Trophoblast cell (in vitro differentiated cells and primary cell): Measurements from ENCODE around the gene F7.

Source experiments
- DNase-seq, 2 donors: peaks; one replicate each; pipeline ENCODE4 v3.0.0-alpha.2; 2016
- H2AFZ ChIP-seq: 2 replicates; pipeline ENCODE4 v1.6.1; 2013; ENCODE audit warnings: low read length, moderate library complexity, mild to moderate bottlenecking; ENCODE audit not compliant: insufficient read depth, poor library complexity
- H2AK5ac ChIP-seq: 2 replicates; pipeline ENCODE4 v1.6.1; 2013; ENCODE audit warnings: mild to moderate bottlenecking, low read length
- H2BK120ac ChIP-seq: 2 replicates; pipeline ENCODE4 v1.6.1; 2013; ENCODE audit warnings: low read length, mild to moderate bottlenecking, moderate library complexity; ENCODE audit not compliant: insufficient read depth, poor library complexity
- H2BK12ac ChIP-seq: 2 replicates; pipeline ENCODE4 v1.6.1; 2013; ENCODE audit warnings: mild to moderate bottlenecking, low read length, moderate library complexity
- H2BK5ac ChIP-seq: 2 replicates; pipeline ENCODE4 v1.6.1; 2013; ENCODE audit warnings: low read length, low read depth, moderate library complexity, mild to moderate bottlenecking; ENCODE audit not compliant: poor library complexity
- H3K14ac ChIP-seq: 2 replicates; pipeline ENCODE4 v1.6.1; 2013; ENCODE audit warnings: mild to moderate bottlenecking, low read length
- H3K18ac ChIP-seq: 2 replicates; pipeline ENCODE4 v1.6.1; 2013; ENCODE audit warnings: mild to moderate bottlenecking, low read length
- H3K23ac ChIP-seq: 2 replicates; pipeline ENCODE4 v1.6.1; 2013; ENCODE audit warnings: low read length
- H3K27ac ChIP-seq: 2 replicates; pipeline ENCODE4 v1.5.1; 2013; ENCODE audit warnings: low read depth, mild to moderate bottlenecking, inconsistent platforms, low read length, moderate library complexity
- H3K27me3 ChIP-seq: 2 replicates; pipeline ENCODE4 v1.6.1; 2013; ENCODE audit warnings: inconsistent platforms, mild to moderate bottlenecking, low read length, moderate library complexity; ENCODE audit not compliant: insufficient read depth
- H3K36me3 ChIP-seq, 2 experiments: 1 replicate in 1 of 2; 2 replicates in 1 of 2; pipeline ENCODE4 v1.6.1; 2013; ENCODE audit warnings: low read length in 2 of 2, mild to moderate bottlenecking in 2 of 2, moderate library complexity in 1 of 2; ENCODE audit not compliant: insufficient read depth in 2 of 2, control insufficient read depth in 1 of 2
- H3K4ac ChIP-seq: 2 replicates; pipeline ENCODE4 v1.6.1; 2013; ENCODE audit warnings: low read depth, mild to moderate bottlenecking, low read length, moderate library complexity
- H3K4me1 ChIP-seq, 2 experiments: 1 replicate in 1 of 2; 2 replicates in 1 of 2; pipeline ENCODE4 v1.6.1; 2013; ENCODE audit warnings: low read length in 2 of 2, mild to moderate bottlenecking in 2 of 2, moderate library complexity in 1 of 2; ENCODE audit not compliant: insufficient read depth in 2 of 2, control insufficient read depth in 1 of 2
- H3K4me2 ChIP-seq: 2 replicates; pipeline ENCODE4 v1.6.1; 2013; ENCODE audit warnings: inconsistent platforms, mild to moderate bottlenecking, low read length, moderate library complexity
- H3K4me3 ChIP-seq: 2 replicates; pipeline ENCODE4 v1.5.1; 2013; ENCODE audit warnings: mild to moderate bottlenecking, low read depth, low read length, inconsistent platforms
- H3K79me1 ChIP-seq: one replicate; pipeline ENCODE4 v1.6.1; 2013; ENCODE audit warnings: low read length
- H3K79me2 ChIP-seq: 2 replicates; pipeline ENCODE4 v1.6.1; 2013; ENCODE audit warnings: low read length, mild to moderate bottlenecking; ENCODE audit not compliant: control insufficient read depth, insufficient read depth, poor library complexity
- H3K9ac ChIP-seq: 2 replicates; pipeline ENCODE4 v1.6.1; 2013; ENCODE audit warnings: mild to moderate bottlenecking, low read length
- H3K9me3 ChIP-seq: 2 replicates; pipeline ENCODE4 v1.6.1; 2013; ENCODE audit warnings: low read depth, mild to moderate bottlenecking, control low read depth, inconsistent platforms, low read length; ENCODE audit not compliant: insufficient read depth
- H4K12ac ChIP-seq: 2 replicates; pipeline ENCODE4 v1.6.1; 2013; ENCODE audit warnings: low read depth, mild to moderate bottlenecking, low read length, moderate library complexity
- H4K8ac ChIP-seq: 2 replicates; pipeline ENCODE4 v1.6.1; 2013; ENCODE audit warnings: low read depth, mild to moderate bottlenecking, low read length, moderate library complexity
- H4K91ac ChIP-seq: one replicate; pipeline ENCODE4 v1.6.1; 2013; ENCODE audit warnings: low read depth, mild to moderate bottlenecking, low read length, moderate library complexity
- WGBS: extraction: QIAGEN DNeasy Blood & Tissue Kit; methylation state at CpG from one replicate; pipeline ENCODE4 v1.1.7; 2013; ENCODE audit warnings: missing lambda C conversion rate; ENCODE audit not compliant: insufficient read length, insufficient coverage; ENCODE audit errors: extremely low coverage; 5-methylcytosine and 5-hydroxymethylcytosine counted together

The F7 gene

GRCh38 chr13:113064534-113065405 lies 40.8 kb upstream of the F7 start:
- no peak overlapping the region for H3K27ac ChIP-seq
- no peak overlapping the region for H2BK12ac ChIP-seq
- H4K91ac ChIP-seq, result no peak overlapping the region
- no peaks in the 10 kb centered on the region for H3K27me3 ChIP-seq
- H4K8ac ChIP-seq, result no peak overlapping the region
- H2BK120ac ChIP-seq, result no peak overlapping the region
- peaks cover 4% of the 10 kb centered on the region for H3K9me3 ChIP-seq
- no peak overlapping the region for H3K4me2 ChIP-seq
- WGBS, result no CpG with 5 or more reads among the region's 41 CpGs
- no peak overlapping the region for H3K4me3 ChIP-seq
- no peak overlapping the region for H3K4ac ChIP-seq
- DNase-seq, result peak in 1 of 2 donors; percentile 6
- no peak overlapping the region for H3K14ac ChIP-seq
- H4K12ac ChIP-seq, result no peak overlapping the region
- H2AFZ ChIP-seq, result no peak overlapping the region
- H2BK5ac ChIP-seq, result no peak overlapping the region
- H3K36me3 ChIP-seq, result no peaks in the 10 kb centered on the region
- no peak overlapping the region for H3K18ac ChIP-seq
- no peaks in the 10 kb centered on the region for H3K79me2 ChIP-seq
- no peak overlapping the region for H3K9ac ChIP-seq
- H3K4me1 ChIP-seq, result no peaks in the 10 kb centered on the region
- no peak overlapping the region for H3K23ac ChIP-seq
- H2AK5ac ChIP-seq, result no peak overlapping the region
- H3K79me1 ChIP-seq, result no peaks in the 10 kb centered on the region

GRCh38 chr13:113065406-113066141 lies 40.0 kb upstream of the F7 start:
- Histone ChIP-seq H3K9me3 (peaks cover 4% of the 10 kb centered on the region), H3K27ac (no peak overlapping the region), H2AFZ (no peak overlapping the region), H3K9ac (no peak overlapping the region), H2BK120ac (no peak overlapping the region), H4K8ac (no peak overlapping the region), H2BK5ac (no peak overlapping the region), H2BK12ac (no peak overlapping the region), H3K79me2 (no peaks in the 10 kb centered on the region), H3K14ac (no peak overlapping the region), H3K27me3 (no peaks in the 10 kb centered on the region), H3K23ac (no peak overlapping the region), H3K79me1 (no peaks in the 10 kb centered on the region), H3K4me1 (no peaks in the 10 kb centered on the region), H4K12ac (no peak overlapping the region), H3K4me3 (peak overlapping the region; percentile 0), H3K36me3 (no peaks in the 10 kb centered on the region), H2AK5ac (no peak overlapping the region), H4K91ac (no peak overlapping the region), H3K4ac (no peak overlapping the region), H3K18ac (no peak overlapping the region), H3K4me2 (no peak overlapping the region)
- no peak for DNase-seq
- no CpG with 5 or more reads among the region's 29 CpGs for WGBS

- Histone ChIP-seq H2BK120ac (no peak overlapping the region), H4K12ac (no peak overlapping the region), H3K4me2 (no peak overlapping the region), H2AFZ (no peak overlapping the region), H3K9me3 (peaks cover 4% of the 10 kb centered on the region), H3K14ac (no peak overlapping the region), H3K27ac (no peak overlapping the region), H3K4ac (no peak overlapping the region), H3K4me3 (peak overlapping the region; percentile 0), H2BK5ac (no peak overlapping the region), H3K4me1 (no peaks in the 10 kb centered on the region), H2BK12ac (no peak overlapping the region), H4K91ac (no peak overlapping the region), H3K18ac (no peak overlapping the region), H3K9ac (no peak overlapping the region), H3K79me2 (no peaks in the 10 kb centered on the region), H3K23ac (no peak overlapping the region), H4K8ac (no peak overlapping the region), H3K36me3 (no peaks in the 10 kb centered on the region), H3K27me3 (no peaks in the 10 kb centered on the region), H3K79me1 (no peaks in the 10 kb centered on the region), H2AK5ac (no peak overlapping the region)
- DNase-seq, result no peak
- no CpG with 5 or more reads among the region's 10 CpGs for WGBS
These were observed 39.5 kb upstream of the F7 start for GRCh38 chr13:113066142-113066455.

GRCh38 chr13:113066746-113067145 lies 38.8 kb upstream of the F7 start:
- H3K4me2 ChIP-seq, result no peak overlapping the region
- WGBS, result no CpG with 5 or more reads among the region's 19 CpGs
- H3K4me1 ChIP-seq, result no peaks in the 10 kb centered on the region

More at GRCh38 chr13:113066746-113067145, 38.8 kb upstream of the F7 start:
- DNase-seq, result no peak
- no peak overlapping the region for H3K27ac ChIP-seq
- H3K9me3 ChIP-seq, result peaks cover 4% of the 10 kb centered on the region
- no peak overlapping the region for H3K4me3 ChIP-seq
- no peak overlapping the region for H3K4ac ChIP-seq
- no peak overlapping the region for H3K9ac ChIP-seq
- no peak overlapping the region for H4K8ac ChIP-seq
- no peaks in the 10 kb centered on the region for H3K36me3 ChIP-seq
- no peak overlapping the region for H2BK12ac ChIP-seq
- H2BK5ac ChIP-seq, result no peak overlapping the region
- H2AFZ ChIP-seq, result no peak overlapping the region
- no peak overlapping the region for H4K91ac ChIP-seq
- no peak overlapping the region for H4K12ac ChIP-seq
- no peak overlapping the region for H3K18ac ChIP-seq
- no peaks in the 10 kb centered on the region for H3K27me3 ChIP-seq
- no peaks in the 10 kb centered on the region for H3K79me1 ChIP-seq
- no peak overlapping the region for H3K14ac ChIP-seq
- no peak overlapping the region for H3K23ac ChIP-seq
- no peak overlapping the region for H2BK120ac ChIP-seq
- H3K79me2 ChIP-seq, result no peaks in the 10 kb centered on the region
- no peak overlapping the region for H2AK5ac ChIP-seq
